GM19463 (cell line): ENCODE measurements around the gene SLC9B1.

Experiments
- ATAC-seq: cut with Tn5 transposase; IDR thresholded peaks from one replicate; pipeline ENCODE4 v1.9.1; 2021; ENCODE audit warnings: mild to moderate bottlenecking, moderate library complexity; ENCODE audit not compliant: unreplicated experiment

SLC9B1 gene, protein sequence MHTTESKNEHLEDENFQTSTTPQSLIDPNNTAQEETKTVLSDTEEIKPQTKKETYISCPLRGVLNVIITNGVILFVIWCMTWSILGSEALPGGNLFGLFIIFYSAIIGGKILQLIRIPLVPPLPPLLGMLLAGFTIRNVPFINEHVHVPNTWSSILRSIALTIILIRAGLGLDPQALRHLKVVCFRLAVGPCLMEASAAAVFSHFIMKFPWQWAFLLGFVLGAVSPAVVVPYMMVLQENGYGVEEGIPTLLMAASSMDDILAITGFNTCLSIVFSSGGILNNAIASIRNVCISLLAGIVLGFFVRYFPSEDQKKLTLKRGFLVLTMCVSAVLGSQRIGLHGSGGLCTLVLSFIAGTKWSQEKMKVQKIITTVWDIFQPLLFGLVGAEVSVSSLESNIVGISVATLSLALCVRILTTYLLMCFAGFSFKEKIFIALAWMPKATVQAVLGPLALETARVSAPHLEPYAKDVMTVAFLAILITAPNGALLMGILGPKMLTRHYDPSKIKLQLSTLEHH

DNA sequence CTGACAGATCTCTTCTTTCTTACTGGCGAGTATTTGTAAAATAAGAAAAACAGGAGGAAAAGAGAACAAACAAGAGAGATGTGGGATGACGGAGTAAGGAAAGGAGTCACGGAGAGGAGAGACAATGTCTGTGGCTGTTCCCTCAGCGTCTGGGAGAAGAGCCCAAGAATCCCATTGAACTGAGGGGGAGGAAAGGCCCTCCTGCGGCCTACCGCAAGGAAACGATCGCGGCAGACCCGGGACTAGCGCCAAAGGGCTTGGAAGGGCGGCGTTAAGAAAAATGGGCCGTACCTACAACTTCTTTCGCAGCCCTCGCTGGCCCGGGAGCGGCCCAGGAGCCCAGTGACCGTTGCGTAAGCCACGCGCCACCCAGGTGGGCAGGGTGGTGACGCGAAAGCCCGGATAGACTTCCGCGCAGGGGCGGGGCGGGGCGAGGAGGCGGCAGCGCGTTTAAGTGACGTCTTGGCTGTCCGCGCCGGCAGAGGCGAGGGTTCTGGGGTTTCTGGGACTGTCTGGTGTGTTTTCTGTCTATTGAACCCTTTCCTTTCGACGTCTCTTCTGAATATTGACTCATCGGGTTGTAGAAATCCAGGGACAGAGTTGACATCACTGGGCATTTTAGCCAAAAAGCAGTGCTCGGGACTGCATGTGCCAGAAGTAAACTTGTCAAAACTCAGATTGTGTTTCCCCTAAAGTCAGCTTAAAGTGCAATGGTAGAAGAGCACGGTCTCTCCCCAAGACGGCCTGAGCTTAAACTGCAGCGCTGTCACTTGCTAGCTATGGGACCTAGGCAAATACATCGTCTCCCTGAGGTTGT, at the start of gene SLC9B1:
Gene SLC9B1 (minus strand): TSS at position 398 of the 817 bp plus-strand sequence. CDS start 27,994 bp downstream, outside the sequence.
- peak; percentile 99 for ATAC-seq

DNA sequence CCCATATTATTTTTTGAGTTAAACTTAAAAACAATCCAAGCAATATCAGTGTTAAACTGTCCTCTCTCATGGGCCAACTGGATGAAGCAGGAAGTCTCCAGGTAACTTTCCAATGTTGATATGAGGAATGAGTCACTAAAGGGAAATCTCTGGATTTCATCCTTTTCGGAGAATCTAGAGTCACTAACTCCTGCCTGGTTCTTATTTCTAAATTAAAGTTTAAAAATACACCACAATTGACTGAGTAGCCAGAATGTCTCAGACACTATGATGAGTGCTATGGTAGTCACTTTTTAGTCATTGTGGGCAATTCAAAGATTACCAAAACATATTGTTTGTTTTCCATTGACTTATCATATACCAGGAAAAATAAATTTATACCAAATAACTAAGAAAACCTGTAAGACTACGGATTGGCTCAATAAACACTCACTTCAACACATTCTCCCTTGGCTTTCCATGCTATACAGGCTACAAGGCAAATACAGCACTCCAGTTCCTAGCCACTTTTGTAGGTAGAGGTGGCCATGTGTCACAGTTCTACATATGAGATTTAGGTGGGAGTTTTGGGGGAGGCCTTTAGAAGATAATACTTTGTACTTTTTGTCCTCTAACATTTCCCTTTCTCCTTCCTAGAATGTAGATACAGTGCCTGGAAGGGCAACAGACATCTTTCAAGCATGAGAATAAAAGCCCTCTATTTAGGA, 48.5 kb upstream of the SLC9B1 start:
- ATAC-seq = no peak

- no peak for ATAC-seq
Observed at GRCh38 chr4:103060453-103061148, 41.1 kb upstream of the SLC9B1 start.

GRCh38 chr4:103054030-103054429, 34.5 kb upstream of the SLC9B1 start:
- ATAC-seq = no peak

DNA sequence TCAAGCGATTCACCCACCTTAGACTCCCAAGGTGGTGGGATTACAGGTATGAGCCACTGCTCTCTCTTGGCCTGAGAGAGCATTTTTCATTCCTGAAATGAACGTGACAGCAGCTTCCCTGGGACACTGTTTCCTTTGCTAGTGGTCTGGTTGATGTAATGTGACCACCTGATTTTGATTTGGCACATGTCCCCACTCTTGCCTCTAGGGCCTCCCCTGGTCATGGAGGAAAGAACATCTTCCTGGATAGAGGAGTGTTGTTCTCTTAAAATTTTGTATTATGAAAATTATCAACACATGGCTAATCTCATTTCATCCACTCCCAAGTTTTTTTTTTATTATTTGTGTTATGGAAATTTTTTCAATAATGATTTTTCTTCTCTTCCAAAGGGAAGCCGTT, 33.3 kb upstream of the SLC9B1 start:
- ATAC-seq = no peak

DNA sequence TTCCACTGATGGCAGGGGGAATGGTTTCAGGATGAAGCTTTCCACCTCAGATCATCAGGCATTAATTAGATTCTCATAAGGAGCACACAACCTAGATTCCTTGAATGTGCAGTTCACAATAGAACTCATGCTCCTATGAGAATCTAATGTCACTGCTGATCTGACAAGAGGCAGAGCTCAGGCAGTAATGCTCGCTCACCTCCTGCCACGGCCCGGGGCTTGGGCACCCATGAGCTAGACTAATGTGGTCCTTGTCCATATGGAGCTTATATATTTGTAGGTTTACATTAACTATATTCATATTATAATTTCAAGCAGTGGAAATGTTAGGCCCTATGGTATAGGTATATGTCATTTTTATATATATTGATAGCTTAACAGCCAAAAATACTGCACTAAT, 32.6 kb upstream of the SLC9B1 start:
- ATAC-seq = no peak

GRCh38 chr4:103050736-103051436, 31.4 kb upstream of the SLC9B1 start:
- no peak for ATAC-seq

- ATAC-seq = peak; percentile 90
Observed at GRCh38 chr4:103046416-103047290, 27.1 kb upstream of the SLC9B1 start.

GRCh38 chr4:103044183-103044582, 24.7 kb upstream of the SLC9B1 start:
- ATAC-seq = no peak

- no peak for ATAC-seq
Observed at GRCh38 chr4:103036169-103036568, 16.7 kb upstream of the SLC9B1 start.

DNA sequence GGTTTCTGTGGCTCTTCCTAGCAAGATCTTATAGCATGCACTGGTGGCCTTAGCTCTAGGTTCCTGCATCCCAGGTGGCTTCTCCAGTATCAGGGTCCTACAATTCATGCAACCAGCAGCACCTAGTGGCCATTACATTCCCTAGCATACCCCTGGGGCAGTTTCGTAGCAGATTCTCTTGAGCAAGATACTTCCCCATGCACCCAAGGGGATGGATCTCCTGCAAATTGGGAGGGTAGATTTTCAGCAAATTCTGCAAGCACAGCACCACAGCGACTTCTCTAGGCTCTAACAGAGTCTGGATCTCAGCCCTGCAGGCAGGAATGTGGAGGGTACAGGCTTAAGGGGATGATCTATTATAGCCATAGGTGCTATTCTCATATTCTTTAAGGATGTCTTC, 13.1 kb upstream of the SLC9B1 start:
- no peak for ATAC-seq

- ATAC-seq = no peak
Observed at GRCh38 chr4:103030791-103031190, 11.3 kb upstream of the SLC9B1 start.

DNA sequence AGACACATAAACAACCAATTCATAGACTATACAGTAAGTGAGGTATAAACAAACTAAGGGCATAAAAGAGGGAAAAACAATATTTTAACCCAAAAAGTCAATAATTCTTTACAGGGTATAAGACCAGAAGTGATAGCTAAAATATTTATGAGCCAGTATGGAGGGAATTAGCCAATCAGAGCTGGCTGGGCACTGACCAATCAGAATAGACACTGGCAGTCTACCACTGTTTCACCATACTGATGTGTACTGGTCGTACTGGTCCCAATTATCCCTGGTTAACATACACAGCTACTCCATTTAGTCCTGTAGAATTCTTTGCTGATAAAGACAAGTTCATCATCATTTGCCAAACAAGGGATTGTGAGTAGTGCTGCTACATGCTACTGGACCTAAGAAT, 9.8 kb upstream of the SLC9B1 start:
- no peak for ATAC-seq

DNA sequence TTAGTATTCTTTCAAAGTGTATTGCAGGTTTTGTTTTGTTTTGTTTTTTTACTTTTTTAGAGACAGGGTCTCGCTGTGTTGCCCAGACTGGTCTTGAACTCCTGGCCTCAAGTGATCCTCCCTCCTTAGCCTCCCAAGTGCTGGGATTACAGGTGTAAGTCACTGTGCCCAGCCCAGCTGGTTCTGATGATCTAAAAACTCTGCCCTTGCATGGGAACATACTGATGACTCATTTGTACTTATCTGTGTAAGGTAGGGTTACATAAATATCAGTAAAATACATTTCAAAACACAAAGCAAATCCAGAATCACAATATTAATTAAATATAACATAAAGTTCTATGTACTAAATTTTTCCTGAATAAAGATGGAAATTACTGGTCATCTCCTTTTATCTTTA, 7.4 kb upstream of the SLC9B1 start:
- ATAC-seq = no peak

- no peak for ATAC-seq
Observed at GRCh38 chr4:103024996-103025395, 5.5 kb upstream of the SLC9B1 start.

GRCh38 chr4:103021120-103021519, 1.6 kb upstream of the SLC9B1 start:
- no peak for ATAC-seq

DNA sequence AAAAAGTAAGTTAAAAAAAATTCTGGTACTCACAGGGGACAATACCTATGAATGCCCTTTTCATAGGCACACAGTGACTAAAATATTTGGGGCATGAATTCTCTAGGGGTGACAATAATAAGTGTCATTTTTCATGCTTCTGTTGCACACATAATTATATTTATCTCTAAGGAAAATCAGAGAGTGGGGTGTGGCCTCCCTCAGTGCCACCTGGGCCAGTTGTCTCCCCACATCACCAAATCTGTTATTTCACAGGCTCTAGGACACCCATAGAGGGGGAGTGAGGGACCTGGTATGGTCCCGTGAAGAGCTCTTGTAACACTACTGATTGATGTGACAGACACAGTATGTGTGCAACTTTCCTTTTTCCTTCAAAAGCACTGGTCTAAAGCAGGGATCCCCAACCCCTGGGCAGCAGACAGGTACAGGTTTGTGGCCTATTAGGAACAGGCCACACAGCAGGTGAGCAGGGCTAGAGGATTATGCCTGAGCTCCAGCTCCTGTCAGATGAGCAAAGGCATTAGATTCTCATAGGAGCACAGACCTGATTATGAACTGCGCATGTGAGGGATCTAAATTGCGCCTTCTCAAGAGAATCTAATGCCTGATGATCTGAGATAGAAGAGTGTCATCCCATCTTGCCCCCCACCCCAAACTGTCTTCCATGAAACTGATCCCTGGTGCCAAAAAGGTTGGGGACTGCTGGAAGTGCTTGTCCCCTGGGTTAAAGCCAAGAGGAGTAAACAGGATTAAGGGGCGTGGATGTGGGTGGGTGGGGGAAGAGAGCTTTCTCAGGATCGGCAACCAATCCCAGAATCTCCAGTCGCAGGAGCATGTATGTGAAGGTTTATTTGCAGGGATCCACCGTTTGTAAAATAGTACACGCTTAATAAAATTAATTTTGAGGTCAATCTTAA, 856 bp downstream of the SLC9B1 start:
- no peak for ATAC-seq

DNA sequence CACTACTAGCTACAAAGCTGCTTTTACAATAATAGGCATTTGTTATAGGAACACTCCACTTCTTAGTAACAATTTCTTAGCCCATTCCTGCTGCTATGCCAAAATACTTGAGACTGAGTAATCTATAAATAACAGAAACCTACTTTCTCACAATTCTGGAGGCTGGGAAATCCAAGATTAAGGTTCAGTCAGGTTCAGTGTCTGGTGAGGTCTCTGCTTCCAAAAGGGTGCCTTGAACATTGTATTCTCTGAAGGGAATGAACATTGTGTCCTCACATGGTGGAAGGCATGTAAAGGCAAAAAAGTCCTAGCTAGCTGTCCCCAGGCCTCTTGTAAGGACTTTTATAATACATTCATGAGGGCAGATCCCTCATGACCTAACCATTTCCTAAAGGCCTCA, 7.0 kb downstream of the SLC9B1 start:
- ATAC-seq = no peak
